ENCODE results near the gene MYO3B.
"Not testable (repeated sequence)": the region's sequence is repeated elsewhere in the genome, so short reads cannot be mapped to it uniquely, and the experiment has no call there.

MYO3B gene

DNA sequence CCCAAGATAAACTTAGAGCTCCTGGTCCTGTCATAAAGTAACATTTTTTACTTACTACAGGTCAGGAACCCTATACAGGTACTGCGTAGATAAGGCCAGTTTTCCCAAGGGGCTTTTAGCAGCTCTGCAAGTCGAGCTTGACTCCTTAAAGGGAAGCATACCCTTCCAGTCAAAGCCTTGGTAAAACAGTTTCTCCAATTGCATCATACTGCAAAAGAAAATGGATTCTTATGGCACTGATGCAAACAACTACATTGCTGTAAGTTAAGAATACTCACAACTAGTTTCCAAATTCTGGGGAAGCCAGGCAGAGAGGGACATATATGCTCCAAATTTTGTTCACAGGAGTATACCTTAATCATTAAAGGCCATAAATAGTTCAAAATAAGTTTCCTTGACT is 31.0 kb downstream of the MYO3B start:
- TF ChIP-seq ZFX (IDR thresholded peaks at IDR 0.05): no peak
- TF ChIP-seq, protein P1, sequence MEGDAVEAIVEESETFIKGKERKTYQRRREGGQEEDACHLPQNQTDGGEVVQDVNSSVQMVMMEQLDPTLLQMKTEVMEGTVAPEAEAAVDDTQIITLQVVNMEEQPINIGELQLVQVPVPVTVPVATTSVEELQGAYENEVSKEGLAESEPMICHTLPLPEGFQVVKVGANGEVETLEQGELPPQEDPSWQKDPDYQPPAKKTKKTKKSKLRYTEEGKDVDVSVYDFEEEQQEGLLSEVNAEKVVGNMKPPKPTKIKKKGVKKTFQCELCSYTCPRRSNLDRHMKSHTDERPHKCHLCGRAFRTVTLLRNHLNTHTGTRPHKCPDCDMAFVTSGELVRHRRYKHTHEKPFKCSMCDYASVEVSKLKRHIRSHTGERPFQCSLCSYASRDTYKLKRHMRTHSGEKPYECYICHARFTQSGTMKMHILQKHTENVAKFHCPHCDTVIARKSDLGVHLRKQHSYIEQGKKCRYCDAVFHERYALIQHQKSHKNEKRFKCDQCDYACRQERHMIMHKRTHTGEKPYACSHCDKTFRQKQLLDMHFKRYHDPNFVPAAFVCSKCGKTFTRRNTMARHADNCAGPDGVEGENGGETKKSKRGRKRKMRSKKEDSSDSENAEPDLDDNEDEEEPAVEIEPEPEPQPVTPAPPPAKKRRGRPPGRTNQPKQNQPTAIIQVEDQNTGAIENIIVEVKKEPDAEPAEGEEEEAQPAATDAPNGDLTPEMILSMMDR (conservative IDR thresholded peaks at IDR 0.05): no peak

GRCh38 chr2:170212625-170213280 is 34.8 kb downstream of the MYO3B start:
- TF ChIP-seq, protein P1 (conservative IDR thresholded peaks at IDR 0.05): no peak
- TF ChIP-seq ZFX (IDR thresholded peaks at IDR 0.05): no peak
- no peak overlapping the region for H3K27ac ChIP-seq

More for the DNA sequence above, 31.0 kb downstream of the MYO3B start:
- H3K27ac ChIP-seq: no peak overlapping the region

GRCh38 chr2:170213281-170213625 is 35.3 kb downstream of the MYO3B start:
- H3K27ac ChIP-seq: not testable (repeated sequence)

GRCh38 chr2:170213651-170214050 is 35.7 kb downstream of the MYO3B start:
- H3K27ac ChIP-seq: no peak overlapping the region
- TF ChIP-seq, protein P1 (conservative IDR thresholded peaks at IDR 0.05): no peak
- TF ChIP-seq ZFX (IDR thresholded peaks at IDR 0.05): no peak

DNA sequence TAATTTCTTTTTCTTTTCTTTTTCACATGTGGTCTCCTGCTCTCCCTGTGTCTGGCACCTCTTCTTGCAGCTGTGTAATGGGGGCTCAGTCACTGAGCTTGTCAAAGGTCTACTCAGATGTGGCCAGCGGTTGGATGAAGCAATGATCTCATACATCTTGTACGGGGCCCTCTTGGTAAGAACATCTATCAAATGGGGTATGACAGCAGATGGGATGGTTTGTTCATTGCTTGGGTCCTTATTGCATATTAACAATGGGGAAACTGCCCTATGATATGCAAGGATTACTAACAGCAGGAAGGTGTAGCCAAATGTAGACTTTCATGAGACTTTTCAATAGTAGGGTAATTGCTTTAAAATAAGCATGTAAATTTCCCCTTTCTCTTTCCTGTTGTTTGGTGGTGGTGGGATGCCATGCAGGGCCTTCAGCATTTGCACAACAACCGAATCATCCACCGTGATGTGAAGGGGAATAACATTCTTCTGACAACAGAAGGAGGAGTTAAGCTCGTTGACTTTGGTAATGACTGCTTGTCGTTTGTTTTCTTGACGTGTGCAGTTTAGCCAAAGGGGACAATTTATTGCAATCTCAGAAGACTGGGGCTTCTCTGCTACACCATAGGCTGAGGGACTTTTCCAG is 36.5 kb downstream of the MYO3B start:
- H3K27ac ChIP-seq: no peak overlapping the region
- TF ChIP-seq, protein P1 (conservative IDR thresholded peaks at IDR 0.05): no peak
- no peak for TF ChIP-seq ZFX (IDR thresholded peaks at IDR 0.05)

DNA sequence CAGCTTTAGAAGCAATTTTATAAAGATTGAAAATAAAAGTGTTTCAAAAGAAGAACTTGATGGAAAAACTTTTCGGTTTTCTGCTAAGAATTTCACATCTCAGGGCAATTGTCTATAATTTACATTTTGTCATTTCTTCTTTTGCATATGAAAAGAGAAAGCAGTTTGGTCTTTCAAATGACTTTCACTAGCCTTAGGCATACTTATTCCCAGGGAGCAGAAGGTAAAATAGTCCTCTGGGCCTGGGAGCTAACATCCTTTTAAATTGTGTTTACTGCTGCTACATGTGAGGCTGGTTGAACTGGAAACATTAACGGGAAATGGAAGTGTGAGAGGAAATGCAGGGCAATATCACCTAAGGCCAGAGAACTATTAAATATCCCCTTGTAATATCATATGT is 37.1 kb downstream of the MYO3B start:
- TF ChIP-seq, protein P1 (conservative IDR thresholded peaks at IDR 0.05): no peak
- TF ChIP-seq ZFX (IDR thresholded peaks at IDR 0.05): no peak
- H3K27ac ChIP-seq: no peak overlapping the region

DNA sequence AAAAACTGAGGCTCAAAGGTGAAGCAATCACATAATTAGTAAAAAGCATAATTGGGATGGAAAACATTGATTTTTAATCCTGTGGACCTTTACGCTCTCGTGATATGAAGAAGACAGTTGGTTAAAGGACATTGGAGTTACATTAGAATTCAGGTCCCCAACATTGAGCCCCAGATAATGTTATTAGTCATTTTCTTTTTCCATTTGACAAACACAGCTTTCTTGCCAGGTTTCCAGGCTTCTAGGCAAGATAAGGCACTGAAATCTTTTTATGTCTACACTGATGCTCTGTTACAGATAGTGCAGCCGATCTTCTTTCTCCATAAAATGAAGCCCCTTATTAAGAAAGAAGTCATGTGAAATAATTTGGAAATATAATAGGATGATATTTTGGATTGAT is 38.5 kb downstream of the MYO3B start:
- H3K27ac ChIP-seq: no peak overlapping the region
- TF ChIP-seq, protein P1 (conservative IDR thresholded peaks at IDR 0.05): no peak
- TF ChIP-seq ZFX (IDR thresholded peaks at IDR 0.05): no peak

- TF ChIP-seq ZFX (IDR thresholded peaks at IDR 0.05): no peak
- TF ChIP-seq, protein P1 (conservative IDR thresholded peaks at IDR 0.05): no peak
- H3K27ac ChIP-seq: no peak overlapping the region; the same call in 1 of the 2 replicates
Measured at GRCh38 chr2:170216981-170217380, 39.0 kb downstream of the MYO3B start.
